Ovary (tissue), 3 donors: ENCODE data around the gene NOM1.

Experiments used
- CTCF ChIP-seq, 3 donors: fragments of 450-650 bp in 2 of 3; fragments of 200-600 bp in 1 of 3; IDR thresholded peaks; one replicate each; pipeline versions ENCODE4 v1.5.1 to v1.8.0; 2016 to 2022; ENCODE audit warnings: antibody characterized with exemption in 3 of 3, mild to moderate bottlenecking in 1 of 3
- EP300 ChIP-seq: sonication (generic); formaldehyde crosslinking; IDR thresholded peaks from one replicate; pipeline ENCODE4 v1.6.1; 2017; ENCODE audit warnings: antibody characterized with exemption
- POLR2A ChIP-seq: fragments of 450-650 bp; IDR thresholded peaks from one replicate; pipeline ENCODE4 v1.6.1; 2017; ENCODE audit warnings: antibody characterized with exemption, mild to moderate bottlenecking, moderate library complexity
- donor health status: DM: no; HTN: no; CAD: no.

- TF ChIP-seq CTCF (IDR thresholded peaks at IDR 0.05) (no peak), POLR2A (no peak), EP300 (no peak)
Observed at GRCh38 chr7:157019718-157020451, 70.4 kb downstream of the NOM1 start.
